GM12878 (cell line): ENCODE data around the gene PRSS12. TPM values are rescaled to one million over a fixed set of nuclear protein-coding genes. Genes with fewer than 3 reads are reported as not detected.

Experiments
- ATAC-seq: fragments of 200-7000 bp; cut with Tn5 transposase; 3 replicates; pipeline ENCODE4 v1.9.1; 2020; ENCODE audit warnings: mild to moderate bottlenecking, moderate library complexity
- BruUV-seq: library from RNA; stranded (reverse); fragments of 400-500 nt; replicated peaks from 2 replicates; lab custom pipeline; 2021; lab: Mats Ljungman, UMichigan
- CTCF ChIA-PET: fragments of 300-600 bp; sonication (Branson Sonifier 250); formaldehyde crosslinking; extraction: SDS; loops from one replicate; lab custom pipeline; 2021; ENCODE audit warnings: inconsistent platforms; lab: Yijun Ruan, JAX
- POLR2A ChIA-PET: fragments of 350-600 bp; formaldehyde crosslinking; extraction: SDS; loops from one replicate; lab custom pipeline; 2021; ENCODE audit warnings: inconsistent platforms; lab: Charles Lee
- RAD21 ChIA-PET: fragments of 300-600 bp; sonication (Branson Sonifier 250); formaldehyde crosslinking; loops from one replicate; lab custom pipeline; 2023; ENCODE audit warnings: antibody characterized with exemption; ENCODE audit not compliant: unreplicated experiment; lab: Charles Lee
- SMC1A ChIA-PET: fragments of 300-600 bp; sonication (Branson Sonifier 250); formaldehyde crosslinking; loops from one replicate; lab custom pipeline; 2023; ENCODE audit not compliant: unreplicated experiment, uncharacterized antibody; lab: Charles Lee
- DNase-seq: peaks from one replicate; pipeline ENCODE4 v3.0.0-alpha.2; 2011; ENCODE audit warnings: low read depth, low spot score
- FAIRE-seq: peaks from 3 replicates; lab custom pipeline; 2011; peaks lifted over from hg19 to GRCh38; lab: Jason Lieb, UNC
- H2AFZ ChIP-seq: 2 replicates; pipeline ENCODE4 v1.6.0; 2011; ENCODE audit warnings: low read depth, low read length, control low read depth; ENCODE audit not compliant: control insufficient read depth
- H3K27ac ChIP-seq: 2 replicates; pipeline ENCODE4 v1.5.1; 2011; ENCODE audit warnings: control low read depth; ENCODE audit not compliant: control insufficient read depth, insufficient read depth
- H3K27me3 ChIP-seq, 2 experiments: replicated peaks in 1 of 2; 2 replicates each; pipeline versions ENCODE4 v1.6.0 to v1.6.1; 2011; ENCODE audit warnings: low read length in 1 of 2; ENCODE audit not compliant: control insufficient read depth in 2 of 2, insufficient read depth in 2 of 2
- H3K36me3 ChIP-seq, 2 experiments: 2 replicates each; pipeline ENCODE4 v1.5.1; 2011; ENCODE audit warnings: low read length in 1 of 2; ENCODE audit not compliant: control insufficient read depth in 2 of 2, insufficient read depth in 2 of 2
- H3K4me1 ChIP-seq: 2 replicates; pipeline ENCODE4 v1.6.1; 2011; ENCODE audit warnings: mild to moderate bottlenecking, low read length, moderate library complexity, mixed read lengths; ENCODE audit not compliant: control insufficient read depth, insufficient read depth
- H3K4me2 ChIP-seq: 2 replicates; pipeline ENCODE4 v1.6.0; 2011; ENCODE audit warnings: control low read depth; ENCODE audit not compliant: control insufficient read depth, insufficient read depth
- H3K4me3 ChIP-seq: fragments of 200-600 bp; sonication (generic); 2 replicates; pipeline ENCODE4 v1.5.1; 2016
- H3K79me2 ChIP-seq: 2 replicates; pipeline ENCODE4 v1.6.0; 2011; ENCODE audit warnings: low read length; ENCODE audit not compliant: control insufficient read depth, insufficient read depth
- H3K9ac ChIP-seq: 2 replicates; pipeline ENCODE4 v1.8.0; 2011; ENCODE audit warnings: low read length, control low read depth, mixed read lengths; ENCODE audit not compliant: control insufficient read depth, insufficient read depth
- H3K9me3 ChIP-seq: replicated peaks from 3 replicates; pipeline ENCODE4 v1.5.1; 2011; ENCODE audit warnings: mild to moderate bottlenecking, low read length; ENCODE audit not compliant: control insufficient read depth, insufficient read depth
- H4K20me1 ChIP-seq: 2 replicates; pipeline ENCODE4 v1.6.0; 2011; ENCODE audit not compliant: control insufficient read depth, insufficient read depth
- CREM ChIP-seq: IDR thresholded peaks from 2 replicates; pipeline ENCODE4 v1.6.1; 2014; ENCODE audit warnings: antibody characterized with exemption, low read depth
- JUND ChIP-seq: IDR thresholded peaks from 2 replicates; pipeline ENCODE4 v1.6.1; 2012; ENCODE audit warnings: low read depth, mild to moderate bottlenecking, low read length, improper control_type of control experiment, moderate library complexity
- MYC ChIP-seq: IDR thresholded peaks from 2 replicates; pipeline ENCODE4 v1.6.1; 2011; ENCODE audit warnings: mild to moderate bottlenecking, low read length, moderate library complexity, inconsistent platforms; ENCODE audit not compliant: insufficient read depth, insufficient replicate concordance, insufficient read length, severe bottlenecking
- RAD51 ChIP-seq: fragments of 450-650 bp; IDR thresholded peaks from 2 replicates; pipeline ENCODE4 v1.6.1; 2016; ENCODE audit warnings: moderate library complexity, mild to moderate bottlenecking, inconsistent platforms
- SUZ12 ChIP-seq: fragments of 200-600 bp; sonication (generic); IDR thresholded peaks from one replicate; pipeline ENCODE4 v1.6.1; 2018; ENCODE audit warnings: antibody characterized with exemption, mild to moderate bottlenecking; ENCODE audit not compliant: unreplicated experiment
- WGBS: methylation state at CpG from one replicate; pipeline ENCODE4 v1.1.6; 2016; ENCODE audit warnings: low lambda C conversion rate; ENCODE audit not compliant: insufficient replicate concordance, insufficient coverage; ENCODE audit errors: missing lambda C conversion rate; 5-methylcytosine and 5-hydroxymethylcytosine counted together
- in situ Hi-C: fragments of 300-500 bp; cut with MboI; formaldehyde crosslinking; loops from 9 replicates; pipeline ENCODE4 v1.14.3; 2018; ENCODE audit warnings: mixed read lengths
- intact Hi-C: fragments of 100-400 bp; cut with micrococcal nuclease; formaldehyde crosslinking; loops from one replicate; pipeline ENCODE4 v1.14.2; 2022; ENCODE audit not compliant: unreplicated experiment
- polyA plus RNA-seq, 11 experiments: library from polyadenylated mRNA; depleted of rRNA in 4 of 11; unstranded in 6 of 11; stranded (reverse) in 5 of 11; fragments of >200 nt; fragmentation: Nextera tagmentation in 4 of 11; fragmentation: Illumina TruSeq in 1 of 11; extraction: Ambion mirVana in 4 of 11; extraction: Trizol in 1 of 11; gene quantifications; 1 replicate in 1 of 11; 2 replicates in 10 of 11; pipeline versions ENCODE4 v1.2.1 to v1.2.3, GENCODE V29; 2011 to 2016; ENCODE audit warnings: inconsistent platforms in 2 of 11, missing spikeins in 2 of 11, low read depth in 1 of 11
- total RNA-seq, 4 experiments: library from RNA; depleted of rRNA in 3 of 4; stranded (reverse); fragments of >200 nt in 3 of 4; fragmentation: Illumina TruSeq in 1 of 4; extraction: Trizol in 1 of 4; gene quantifications; 2 replicates each; pipeline versions ENCODE4 v1.2.1 to v1.2.3, GENCODE V29; 2013 to 2021
- TF ChIP-seq, protein P1 (sequence below): fragments of 450-650 bp; IDR thresholded peaks from 2 replicates; pipeline ENCODE4 v1.6.1; 2018; ENCODE audit warnings: mild to moderate bottlenecking, low read depth, moderate library complexity; ENCODE audit not compliant: partially characterized antibody
- TF ChIP-seq, protein P2 (sequence below): IDR thresholded peaks from 2 replicates; pipeline ENCODE4 v1.6.1; 2012; ENCODE audit warnings: improper control_type of control experiment, low read depth, low read length; ENCODE audit not compliant: insufficient replicate concordance

The PRSS12 gene
- total and polyA plus RNA-seq, 10 of the 15 experiments (the other 5 are each of a cell fraction or from before 2014, with no cell fraction given): 0.04 to 0.34 (median 0.11) TPM; not detected in 2

DNA sequence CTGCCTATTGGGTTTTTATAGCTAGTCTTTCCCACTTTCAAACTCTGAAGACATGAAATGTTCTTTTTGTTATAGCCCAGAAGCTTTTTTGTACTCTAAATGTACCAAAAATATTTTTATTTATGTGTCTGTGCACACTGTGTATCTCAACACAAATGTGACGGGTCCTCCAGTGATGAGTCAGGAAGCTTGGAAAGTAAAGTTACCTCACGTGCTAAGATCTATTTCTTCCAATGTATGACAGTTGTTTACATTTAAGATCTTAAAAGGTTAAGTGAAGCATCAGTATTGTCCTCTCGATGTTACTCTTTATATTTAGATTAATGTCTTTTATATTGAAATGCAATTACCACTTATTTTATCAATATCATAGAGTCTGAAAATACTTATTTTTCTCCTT lies 29.1 kb upstream of the PRSS12 start:
- ChIA-PET CTCF (no interaction called here), RAD21 (interaction anchor here (0.6 kb wide), 1 partner anchor 18 kb away, joined by 5 read pairs; no protein-coding TSS in a partner anchor), SMC1A (no interaction called here), POLR2A (interaction anchor here (0.9 kb wide), 1 partner anchor 17 kb away, joined by 3 read pairs; no protein-coding TSS in a partner anchor)
- DNase-seq: no peak
- Histone ChIP-seq H3K4me1 (no peaks in the 10 kb centered on the region), H3K36me3 (no peaks in the 10 kb centered on the region), H3K79me2 (no peaks in the 10 kb centered on the region), H3K4me3 (no peak overlapping the region), H3K4me2 (no peak overlapping the region), H3K9ac (no peak overlapping the region), H2AFZ (no peak overlapping the region)
- in situ Hi-C loops: no loop called here
- no peak for ATAC-seq
- peak; percentile 54 for FAIRE-seq
- intact Hi-C loops: no loop called here
- TF ChIP-seq JUND (no peak), MYC (no peak), RAD51 (no peak), SUZ12 (no peak), CREM (no peak)
- TF ChIP-seq, protein P1, sequence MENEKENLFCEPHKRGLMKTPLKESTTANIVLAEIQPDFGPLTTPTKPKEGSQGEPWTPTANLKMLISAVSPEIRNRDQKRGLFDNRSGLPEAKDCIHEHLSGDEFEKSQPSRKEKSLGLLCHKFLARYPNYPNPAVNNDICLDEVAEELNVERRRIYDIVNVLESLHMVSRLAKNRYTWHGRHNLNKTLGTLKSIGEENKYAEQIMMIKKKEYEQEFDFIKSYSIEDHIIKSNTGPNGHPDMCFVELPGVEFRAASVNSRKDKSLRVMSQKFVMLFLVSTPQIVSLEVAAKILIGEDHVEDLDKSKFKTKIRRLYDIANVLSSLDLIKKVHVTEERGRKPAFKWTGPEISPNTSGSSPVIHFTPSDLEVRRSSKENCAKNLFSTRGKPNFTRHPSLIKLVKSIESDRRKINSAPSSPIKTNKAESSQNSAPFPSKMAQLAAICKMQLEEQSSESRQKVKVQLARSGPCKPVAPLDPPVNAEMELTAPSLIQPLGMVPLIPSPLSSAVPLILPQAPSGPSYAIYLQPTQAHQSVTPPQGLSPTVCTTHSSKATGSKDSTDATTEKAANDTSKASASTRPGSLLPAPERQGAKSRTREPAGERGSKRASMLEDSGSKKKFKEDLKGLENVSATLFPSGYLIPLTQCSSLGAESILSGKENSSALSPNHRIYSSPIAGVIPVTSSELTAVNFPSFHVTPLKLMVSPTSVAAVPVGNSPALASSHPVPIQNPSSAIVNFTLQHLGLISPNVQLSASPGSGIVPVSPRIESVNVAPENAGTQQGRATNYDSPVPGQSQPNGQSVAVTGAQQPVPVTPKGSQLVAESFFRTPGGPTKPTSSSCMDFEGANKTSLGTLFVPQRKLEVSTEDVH: no peak
- TF ChIP-seq, protein P2, sequence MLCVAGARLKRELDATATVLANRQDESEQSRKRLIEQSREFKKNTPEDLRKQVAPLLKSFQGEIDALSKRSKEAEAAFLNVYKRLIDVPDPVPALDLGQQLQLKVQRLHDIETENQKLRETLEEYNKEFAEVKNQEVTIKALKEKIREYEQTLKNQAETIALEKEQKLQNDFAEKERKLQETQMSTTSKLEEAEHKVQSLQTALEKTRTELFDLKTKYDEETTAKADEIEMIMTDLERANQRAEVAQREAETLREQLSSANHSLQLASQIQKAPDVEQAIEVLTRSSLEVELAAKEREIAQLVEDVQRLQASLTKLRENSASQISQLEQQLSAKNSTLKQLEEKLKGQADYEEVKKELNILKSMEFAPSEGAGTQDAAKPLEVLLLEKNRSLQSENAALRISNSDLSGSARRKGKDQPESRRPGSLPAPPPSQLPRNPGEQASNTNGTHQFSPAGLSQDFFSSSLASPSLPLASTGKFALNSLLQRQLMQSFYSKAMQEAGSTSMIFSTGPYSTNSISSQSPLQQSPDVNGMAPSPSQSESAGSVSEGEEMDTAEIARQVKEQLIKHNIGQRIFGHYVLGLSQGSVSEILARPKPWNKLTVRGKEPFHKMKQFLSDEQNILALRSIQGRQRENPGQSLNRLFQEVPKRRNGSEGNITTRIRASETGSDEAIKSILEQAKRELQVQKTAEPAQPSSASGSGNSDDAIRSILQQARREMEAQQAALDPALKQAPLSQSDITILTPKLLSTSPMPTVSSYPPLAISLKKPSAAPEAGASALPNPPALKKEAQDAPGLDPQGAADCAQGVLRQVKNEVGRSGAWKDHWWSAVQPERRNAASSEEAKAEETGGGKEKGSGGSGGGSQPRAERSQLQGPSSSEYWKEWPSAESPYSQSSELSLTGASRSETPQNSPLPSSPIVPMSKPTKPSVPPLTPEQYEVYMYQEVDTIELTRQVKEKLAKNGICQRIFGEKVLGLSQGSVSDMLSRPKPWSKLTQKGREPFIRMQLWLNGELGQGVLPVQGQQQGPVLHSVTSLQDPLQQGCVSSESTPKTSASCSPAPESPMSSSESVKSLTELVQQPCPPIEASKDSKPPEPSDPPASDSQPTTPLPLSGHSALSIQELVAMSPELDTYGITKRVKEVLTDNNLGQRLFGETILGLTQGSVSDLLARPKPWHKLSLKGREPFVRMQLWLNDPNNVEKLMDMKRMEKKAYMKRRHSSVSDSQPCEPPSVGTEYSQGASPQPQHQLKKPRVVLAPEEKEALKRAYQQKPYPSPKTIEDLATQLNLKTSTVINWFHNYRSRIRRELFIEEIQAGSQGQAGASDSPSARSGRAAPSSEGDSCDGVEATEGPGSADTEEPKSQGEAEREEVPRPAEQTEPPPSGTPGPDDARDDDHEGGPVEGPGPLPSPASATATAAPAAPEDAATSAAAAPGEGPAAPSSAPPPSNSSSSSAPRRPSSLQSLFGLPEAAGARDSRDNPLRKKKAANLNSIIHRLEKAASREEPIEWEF: no peak
- TF ChIP-seq, all 136 proteins: peak for 0
- WGBS: 61% methylated on average over 3 of the region's 3 CpGs
- Histone ChIP-seq H3K27ac (no peak overlapping the region), H4K20me1 (no peaks in the 10 kb centered on the region), H3K27me3 (no peaks in the 10 kb centered on the region), H3K9me3 (no peaks in the 10 kb centered on the region)
- no TSS peak for BruUV-seq
